ENCODE results near the gene FBXL16. TPM values are rescaled to one million over a fixed set of nuclear protein-coding genes. Genes with fewer than 3 reads are reported as not detected.
A peak's percentile ranks its signal among the peaks of the same experiment; 100 is the strongest.

The FBXL16 gene
- polyA plus RNA-seq, 1 donor (not counting 4 experiments of a cell fraction or from before 2014, with no cell fraction given): 0.81 TPM

DNA sequence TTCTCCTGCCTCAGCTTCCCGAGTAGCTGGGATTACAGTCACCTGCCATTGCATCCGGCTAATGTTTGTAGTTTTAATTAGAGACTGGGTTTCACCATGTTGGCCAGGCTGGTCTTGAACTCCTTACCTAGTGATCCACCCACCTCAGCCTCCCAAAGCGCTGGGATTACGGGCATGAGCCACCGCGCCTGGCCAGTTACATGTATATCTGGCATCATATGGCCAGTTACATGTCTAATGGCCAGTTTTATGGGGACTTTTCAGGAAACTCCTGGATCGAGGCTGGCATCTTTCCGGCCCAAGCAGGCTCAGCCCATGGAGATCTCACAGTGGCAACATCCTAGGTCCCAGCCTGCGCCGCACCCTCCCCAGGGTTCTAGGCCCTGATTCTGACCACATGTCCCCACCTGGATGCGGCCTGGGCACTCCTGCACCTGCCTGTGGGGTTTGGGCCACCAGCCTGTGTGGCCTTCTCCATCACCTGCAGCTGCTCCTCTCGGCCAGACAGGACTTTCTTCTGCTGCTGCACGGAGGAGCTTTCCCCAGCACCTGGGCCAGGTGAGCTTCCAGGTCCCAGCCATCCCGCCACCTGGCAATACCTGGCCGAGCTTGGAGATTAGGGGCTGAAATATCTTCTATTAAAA, 36.5 kb upstream of the FBXL16 start:
- no peak overlapping the region for H3K4me2 ChIP-seq (ENCODE audit: control insufficient read depth, extremely low read depth, insufficient read depth, low read depth, low read length)
- no peak overlapping the region for H2AFZ ChIP-seq (ENCODE audit: control insufficient read depth, low read length)
- H3K79me2 ChIP-seq (ENCODE audit: control insufficient read depth, insufficient read depth, low read length): peaks cover 12% of the 10 kb centered on the region
- no peak for TF ChIP-seq EZH2 (IDR thresholded peaks at IDR 0.05; ENCODE audit: low read length)
- TF ChIP-seq, protein P1, sequence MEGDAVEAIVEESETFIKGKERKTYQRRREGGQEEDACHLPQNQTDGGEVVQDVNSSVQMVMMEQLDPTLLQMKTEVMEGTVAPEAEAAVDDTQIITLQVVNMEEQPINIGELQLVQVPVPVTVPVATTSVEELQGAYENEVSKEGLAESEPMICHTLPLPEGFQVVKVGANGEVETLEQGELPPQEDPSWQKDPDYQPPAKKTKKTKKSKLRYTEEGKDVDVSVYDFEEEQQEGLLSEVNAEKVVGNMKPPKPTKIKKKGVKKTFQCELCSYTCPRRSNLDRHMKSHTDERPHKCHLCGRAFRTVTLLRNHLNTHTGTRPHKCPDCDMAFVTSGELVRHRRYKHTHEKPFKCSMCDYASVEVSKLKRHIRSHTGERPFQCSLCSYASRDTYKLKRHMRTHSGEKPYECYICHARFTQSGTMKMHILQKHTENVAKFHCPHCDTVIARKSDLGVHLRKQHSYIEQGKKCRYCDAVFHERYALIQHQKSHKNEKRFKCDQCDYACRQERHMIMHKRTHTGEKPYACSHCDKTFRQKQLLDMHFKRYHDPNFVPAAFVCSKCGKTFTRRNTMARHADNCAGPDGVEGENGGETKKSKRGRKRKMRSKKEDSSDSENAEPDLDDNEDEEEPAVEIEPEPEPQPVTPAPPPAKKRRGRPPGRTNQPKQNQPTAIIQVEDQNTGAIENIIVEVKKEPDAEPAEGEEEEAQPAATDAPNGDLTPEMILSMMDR (optimal IDR thresholded peaks at IDR 0.05 in 1 of 3, IDR thresholded peaks at IDR 0.05 in 1 of 3, conservative IDR thresholded peaks at IDR 0.05 in 1 of 3; ENCODE audit: extremely low read depth in 1 of 3, insufficient read depth in 2 of 3, low read length in 3 of 3): no peak
- H3K36me3 ChIP-seq (ENCODE audit: control insufficient read depth in 2 of 2, extremely low read depth in 1 of 2, insufficient read depth in 2 of 2, low read length in 2 of 2): peaks cover 6 to 8% of the 10 kb centered on the region in 2 experiments
- FAIRE-seq (no peak), DNase-seq (ENCODE audit: low read depth, low spot score) (no peak)
- H3K4me3 ChIP-seq (ENCODE audit: control insufficient read depth in 2 of 3, extremely low read depth in 1 of 3, insufficient read depth in 2 of 3, low read depth in 1 of 3, low read length in 3 of 3): no peak overlapping the region
- no peak overlapping the region for H3K9ac ChIP-seq (ENCODE audit: control insufficient read depth, extremely low read depth, insufficient read depth, low read length)
- dilution Hi-C loops (cut with MboI; ENCODE audit: extremely low pct_ligation_motif_present, low sequenced_read_pairs): no loop called here
- no peaks in the 10 kb centered on the region for H4K20me1 ChIP-seq (ENCODE audit: control insufficient read depth, extremely low read depth, insufficient read depth, low read length)
- H3K4me1 ChIP-seq (ENCODE audit: control insufficient read depth, extremely low read depth, insufficient read depth, low read length): peaks cover 17% of the 10 kb centered on the region
- no peak overlapping the region for H3K27ac ChIP-seq (ENCODE audit: control insufficient read depth, insufficient read depth, low read length)
- no peaks in the 10 kb centered on the region for H3K27me3 ChIP-seq (ENCODE audit: control insufficient read depth, extremely low read depth, insufficient read depth, low read length)
- no peaks in the 10 kb centered on the region for H3K9me1 ChIP-seq (ENCODE audit: control insufficient read depth, extremely low read depth, insufficient read depth, low read length)
- H3K9me3 ChIP-seq (ENCODE audit: control insufficient read depth, low read depth, low read length): no peaks in the 10 kb centered on the region

- DNase-seq (ENCODE audit: low read depth, low spot score) (no peak), FAIRE-seq (no peak)
- H3K4me2 ChIP-seq (ENCODE audit: control insufficient read depth, extremely low read depth, insufficient read depth, low read depth, low read length): peak within 1 kb of the TSS; percentile 89
- peaks cover 17% of the 10 kb centered on the region for H3K4me1 ChIP-seq (ENCODE audit: control insufficient read depth, extremely low read depth, insufficient read depth, low read length)
- TF ChIP-seq, protein P1 (optimal IDR thresholded peaks at IDR 0.05 in 1 of 3, IDR thresholded peaks at IDR 0.05 in 1 of 3, conservative IDR thresholded peaks at IDR 0.05 in 1 of 3; ENCODE audit: extremely low read depth in 1 of 3, insufficient read depth in 2 of 3, low read length in 3 of 3): peak; percentile 60 to 92 (median 82)
- TF ChIP-seq EZH2 (IDR thresholded peaks at IDR 0.05; ENCODE audit: low read length): no peak
- H3K79me2 ChIP-seq (ENCODE audit: control insufficient read depth, insufficient read depth, low read length): peaks cover 12% of the 10 kb centered on the region
- no peaks in the 10 kb centered on the region for H4K20me1 ChIP-seq (ENCODE audit: control insufficient read depth, extremely low read depth, insufficient read depth, low read length)
- H2AFZ ChIP-seq (ENCODE audit: control insufficient read depth, low read length): peak within 1 kb of the TSS; percentile 86
- H3K9me3 ChIP-seq (ENCODE audit: control insufficient read depth, low read depth, low read length): no peaks in the 10 kb centered on the region
- peak within 1 kb of the TSS; percentile 83 for H3K9ac ChIP-seq (ENCODE audit: control insufficient read depth, extremely low read depth, insufficient read depth, low read length)
- H3K27me3 ChIP-seq (ENCODE audit: control insufficient read depth, extremely low read depth, insufficient read depth, low read length): no peaks in the 10 kb centered on the region
- peak within 1 kb of the TSS; percentile 63 for H3K27ac ChIP-seq (ENCODE audit: control insufficient read depth, insufficient read depth, low read length)
- peaks cover 11 to 14% of the 10 kb centered on the region in 2 experiments for H3K36me3 ChIP-seq (ENCODE audit: control insufficient read depth in 2 of 2, extremely low read depth in 1 of 2, insufficient read depth in 2 of 2, low read length in 2 of 2)
- peak within 1 kb of the TSS; percentile 76 to 91 (median 88) for H3K4me3 ChIP-seq (ENCODE audit: control insufficient read depth in 2 of 3, extremely low read depth in 1 of 3, insufficient read depth in 2 of 3, low read depth in 1 of 3, low read length in 3 of 3)
- dilution Hi-C loops (cut with MboI; ENCODE audit: extremely low pct_ligation_motif_present, low sequenced_read_pairs): no loop called here
- H3K9me1 ChIP-seq (ENCODE audit: control insufficient read depth, extremely low read depth, insufficient read depth, low read length): no peaks in the 10 kb centered on the region
These were observed 35.3 kb upstream of the FBXL16 start, which contains the start of gene CIAO3 for GRCh38 chr16:740764-741505. CIAO3 (minus strand) TSS chr16:740997; CDS start chr16:740985, 12 bp downstream.

All from keratinocyte (primary cell).